ENCODE data around the gene TLE6. TPM values are rescaled to one million over a fixed set of nuclear protein-coding genes. Genes with fewer than 3 reads are reported as not detected.
"Not testable (repeated sequence)": the region's sequence is repeated elsewhere in the genome, so short reads cannot be mapped to it uniquely, and the experiment has no call there.

TLE6 gene
- total RNA-seq, result 1.3 TPM
- long read RNA-seq, result 0 reads

DNA sequence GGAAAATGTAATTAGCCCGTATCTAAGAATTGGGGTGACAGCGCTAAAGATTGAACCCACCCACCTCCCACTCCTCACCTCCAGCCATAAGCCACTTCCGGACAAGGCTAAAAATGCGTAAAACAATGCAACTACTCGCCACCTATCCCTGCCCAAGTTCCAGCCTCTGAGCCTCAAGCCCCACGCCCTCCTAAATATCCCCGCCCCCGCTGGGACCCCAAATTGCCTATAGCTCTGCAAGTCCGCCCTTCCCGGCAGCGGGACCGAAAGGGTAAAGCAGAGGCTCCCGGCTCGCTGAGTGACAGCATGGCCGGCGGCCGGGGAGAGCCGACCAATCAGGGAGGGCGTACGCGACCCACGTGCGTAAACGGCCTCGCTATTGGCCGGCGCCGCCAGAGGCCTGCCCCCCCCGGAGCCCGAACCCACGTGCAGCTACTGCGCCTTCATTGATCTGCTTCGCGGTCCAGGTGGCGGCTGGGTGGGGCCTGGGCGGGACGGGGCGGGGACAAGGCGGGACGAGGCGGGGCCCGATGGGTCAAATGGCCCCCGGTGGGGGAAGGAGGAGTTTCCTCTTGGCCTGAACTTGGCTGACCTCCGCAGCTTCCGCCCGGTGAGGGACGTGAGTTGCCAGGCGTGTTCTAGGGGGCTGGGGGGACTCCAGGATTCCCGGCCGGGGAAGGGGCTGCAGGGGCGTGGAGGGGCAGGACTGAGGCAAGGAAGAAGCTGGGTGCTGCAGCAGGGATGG is at the start of gene TLE6:
TSS of gene TLE6 (plus strand) at position 564 of the 745 bp plus-strand sequence. CDS start 670 bp downstream, outside the sequence.
- peaks cover 63% of the 10 kb centered on the region for H3K4me1 ChIP-seq
- peak within 1 kb of the TSS; percentile 74 for H3K4me3 ChIP-seq
- H3K27ac ChIP-seq (replicated peaks), result peak within 1 kb of the TSS; percentile 78
- peak; percentile 97 for DNase-seq
- no peaks in the 10 kb centered on the region for H3K36me3 ChIP-seq
- no peaks in the 10 kb centered on the region for H3K27me3 ChIP-seq (ENCODE audit: low read depth)
- no peaks in the 10 kb centered on the region for H3K9me3 ChIP-seq (replicated peaks)
- intact Hi-C loops (cut with micrococcal nuclease), result no loop called here
- TF ChIP-seq, protein P1, sequence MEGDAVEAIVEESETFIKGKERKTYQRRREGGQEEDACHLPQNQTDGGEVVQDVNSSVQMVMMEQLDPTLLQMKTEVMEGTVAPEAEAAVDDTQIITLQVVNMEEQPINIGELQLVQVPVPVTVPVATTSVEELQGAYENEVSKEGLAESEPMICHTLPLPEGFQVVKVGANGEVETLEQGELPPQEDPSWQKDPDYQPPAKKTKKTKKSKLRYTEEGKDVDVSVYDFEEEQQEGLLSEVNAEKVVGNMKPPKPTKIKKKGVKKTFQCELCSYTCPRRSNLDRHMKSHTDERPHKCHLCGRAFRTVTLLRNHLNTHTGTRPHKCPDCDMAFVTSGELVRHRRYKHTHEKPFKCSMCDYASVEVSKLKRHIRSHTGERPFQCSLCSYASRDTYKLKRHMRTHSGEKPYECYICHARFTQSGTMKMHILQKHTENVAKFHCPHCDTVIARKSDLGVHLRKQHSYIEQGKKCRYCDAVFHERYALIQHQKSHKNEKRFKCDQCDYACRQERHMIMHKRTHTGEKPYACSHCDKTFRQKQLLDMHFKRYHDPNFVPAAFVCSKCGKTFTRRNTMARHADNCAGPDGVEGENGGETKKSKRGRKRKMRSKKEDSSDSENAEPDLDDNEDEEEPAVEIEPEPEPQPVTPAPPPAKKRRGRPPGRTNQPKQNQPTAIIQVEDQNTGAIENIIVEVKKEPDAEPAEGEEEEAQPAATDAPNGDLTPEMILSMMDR (IDR thresholded peaks at IDR 0.05; ENCODE audit: borderline replicate concordance), result no peak

DNA sequence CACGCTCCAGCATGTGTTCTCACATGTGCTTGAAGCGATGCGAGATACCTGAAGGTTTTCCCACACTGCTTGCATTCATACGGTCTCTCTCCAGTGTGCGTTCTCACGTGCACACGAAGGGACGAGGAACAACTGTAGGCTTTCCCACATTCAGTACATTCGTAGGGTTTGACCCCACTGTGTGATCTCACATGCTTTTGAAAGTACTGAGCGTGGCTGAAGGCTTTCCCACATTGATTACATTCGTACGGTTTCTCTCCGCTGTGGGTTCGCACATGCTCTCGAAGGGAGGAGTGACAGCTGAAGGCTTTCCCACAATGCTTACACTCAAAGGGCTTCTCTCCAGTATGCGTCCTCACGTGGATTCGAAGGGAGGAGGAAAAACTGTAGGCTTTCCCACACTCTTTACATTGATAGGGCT is 43.9 kb upstream of the TLE6 start:
- DNase-seq, result no peak
- Histone ChIP-seq H3K9me3 (replicated peaks) (peaks cover 70% of the 10 kb centered on the region), H3K36me3 (peaks cover 84% of the 10 kb centered on the region), H3K4me3 (no peak overlapping the region), H3K27me3 (ENCODE audit: low read depth) (no peaks in the 10 kb centered on the region), H3K27ac (replicated peaks) (no peak overlapping the region), H3K4me1 (no peaks in the 10 kb centered on the region)
- intact Hi-C loops (cut with micrococcal nuclease), result no loop called here
- TF ChIP-seq, protein P1 (IDR thresholded peaks at IDR 0.05; ENCODE audit: borderline replicate concordance), result no peak

DNA sequence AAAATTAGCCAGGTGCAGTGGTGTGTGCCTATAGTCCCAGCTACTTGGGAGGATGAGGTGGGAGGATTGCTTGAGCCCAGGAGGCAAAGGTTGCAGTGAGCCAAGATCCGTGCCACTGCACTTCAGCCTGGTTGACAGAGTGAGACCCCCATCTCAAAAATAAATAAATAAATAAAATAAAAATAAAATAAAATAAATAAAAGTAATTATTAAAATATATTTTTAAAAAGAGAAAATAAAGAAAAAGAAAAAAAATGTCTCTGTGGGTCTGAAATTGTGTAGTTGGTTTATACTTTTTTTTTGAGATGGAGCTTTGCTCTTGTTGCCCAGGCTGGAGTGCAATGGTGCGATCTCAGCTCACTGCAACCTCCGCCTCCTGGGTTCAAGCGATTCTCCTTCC is 41.5 kb upstream of the TLE6 start:
- H3K4me3 ChIP-seq; DNase-seq; H3K27ac ChIP-seq (replicated peaks); H3K27me3 ChIP-seq (ENCODE audit: low read depth); intact Hi-C loops (cut with micrococcal nuclease); H3K4me1 ChIP-seq: not testable (repeated sequence)
- H3K9me3 ChIP-seq (replicated peaks), result peaks cover 57% of the 10 kb centered on the region
- H3K36me3 ChIP-seq, result peaks cover 84% of the 10 kb centered on the region

DNA sequence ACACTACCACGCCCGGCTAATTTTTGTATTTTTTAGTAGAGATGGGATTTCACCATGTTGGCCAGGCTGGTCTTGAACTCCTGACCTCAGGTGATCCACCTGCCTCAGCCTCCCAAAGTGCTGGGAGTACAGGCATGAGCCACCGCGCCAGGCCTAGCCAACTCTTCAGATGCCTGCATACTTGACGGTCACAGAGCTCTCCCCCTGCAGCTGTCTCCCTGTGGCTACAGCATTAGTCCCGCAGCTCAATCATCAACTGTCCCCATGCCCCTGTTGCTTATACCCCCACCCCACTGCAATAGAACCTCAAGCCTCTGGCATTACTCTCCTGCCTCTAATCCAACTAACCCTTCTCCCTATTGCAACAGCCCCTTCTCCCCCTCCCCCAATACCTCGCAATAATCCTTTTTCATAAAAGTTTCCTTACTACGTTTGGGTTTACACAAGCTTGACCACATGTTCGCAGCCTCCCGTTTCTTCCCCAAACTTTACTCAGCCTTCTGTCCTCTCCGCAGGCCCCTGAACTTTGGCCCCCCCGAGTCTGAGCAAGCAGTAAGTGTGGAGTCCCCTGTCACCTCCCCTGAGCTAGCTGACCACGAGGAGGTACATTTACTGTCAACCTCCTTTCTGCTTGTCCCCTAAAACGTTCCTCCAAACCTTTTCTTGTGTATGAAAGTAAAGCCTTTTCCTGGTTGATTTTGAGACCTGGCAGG is 34.3 kb upstream of the TLE6 start:
- H3K4me3 ChIP-seq, result no peak overlapping the region
- peaks cover 21% of the 10 kb centered on the region for H3K4me1 ChIP-seq
- H3K27me3 ChIP-seq (ENCODE audit: low read depth), result no peaks in the 10 kb centered on the region
- intact Hi-C loops (cut with micrococcal nuclease), result no loop called here
- H3K36me3 ChIP-seq, result peaks cover 15% of the 10 kb centered on the region
- TF ChIP-seq, protein P1 (IDR thresholded peaks at IDR 0.05; ENCODE audit: borderline replicate concordance), result no peak
- H3K27ac ChIP-seq (replicated peaks), result no peak overlapping the region
- no peak for DNase-seq
- no peaks in the 10 kb centered on the region for H3K9me3 ChIP-seq (replicated peaks)

DNA sequence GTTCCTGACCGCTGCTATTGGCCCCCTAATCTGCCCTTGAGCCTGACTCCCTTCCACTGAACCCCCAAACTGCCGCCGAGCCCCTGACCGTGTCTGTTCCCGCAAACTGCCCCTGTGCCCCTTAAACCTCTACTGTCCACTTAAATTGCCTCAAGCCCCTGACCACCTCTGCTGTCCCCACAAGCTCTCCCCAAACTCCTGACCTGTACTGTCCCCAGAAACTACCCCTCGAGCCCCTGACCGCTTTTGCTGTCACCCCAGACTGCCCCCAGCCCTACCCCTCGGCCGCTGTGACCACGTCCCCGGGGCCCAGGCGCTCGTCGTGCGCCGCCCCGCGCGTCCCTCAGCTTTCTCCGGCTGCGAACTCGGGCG is 33.0 kb upstream of the TLE6 start:
- Histone ChIP-seq H3K9me3 (replicated peaks) (no peaks in the 10 kb centered on the region), H3K27me3 (ENCODE audit: low read depth) (no peaks in the 10 kb centered on the region), H3K36me3 (peaks cover 4% of the 10 kb centered on the region), H3K4me1 (peaks cover 31% of the 10 kb centered on the region), H3K27ac (replicated peaks) (peak overlapping the region; percentile 88), H3K4me3 (peak overlapping the region; percentile 94)
- TF ChIP-seq, protein P1 (IDR thresholded peaks at IDR 0.05; ENCODE audit: borderline replicate concordance), result no peak
- intact Hi-C loops (cut with micrococcal nuclease), result no loop called here
- no peak for DNase-seq

All from left ventricle myocardium inferior (tissue), 1 donor.